Kidney (tissue), 14 donors: Measurements from ENCODE around the gene CCT7. TPM values are rescaled to one million over a fixed set of nuclear protein-coding genes. Genes with fewer than 3 reads are reported as not detected.
A peak's percentile ranks its signal among the peaks of the same experiment; 100 is the strongest.
"Not testable (repeated sequence)": the region's sequence is repeated elsewhere in the genome, so short reads cannot be mapped to it uniquely, and the experiment has no call there.

ENCODE experiments used
- DNase-seq, 5 donors: peaks; one replicate each; pipeline ENCODE4 v3.0.0-alpha.2; 2013 to 2020
- FAIRE-seq: peaks from 2 replicates; lab custom pipeline; 2012; peaks lifted over from hg19 to GRCh38; lab: Jason Lieb, UNC
- H3K27ac ChIP-seq, 2 donors: one replicate each; pipeline ENCODE4 v1.7.0; 2013; ENCODE audit warnings: low read depth in 2 of 2, low read length in 2 of 2, inconsistent platforms in 1 of 2
- H3K27me3 ChIP-seq: one replicate; pipeline ENCODE4 v1.7.1; 2013; ENCODE audit warnings: low read length, inconsistent platforms; ENCODE audit not compliant: control insufficient read depth, insufficient read depth
- H3K36me3 ChIP-seq, 3 donors: one replicate each; pipeline versions ENCODE4 v1.7.0 to v1.7.1; 2013; ENCODE audit warnings: low read length in 3 of 3, control low read depth in 1 of 3, inconsistent platforms in 1 of 3; ENCODE audit not compliant: insufficient read depth in 3 of 3, control insufficient read depth in 2 of 3
- H3K4me1 ChIP-seq, 3 donors: one replicate each; pipeline versions ENCODE4 v1.7.0 to v1.7.1; 2013; ENCODE audit warnings: low read length in 3 of 3, inconsistent platforms in 1 of 3, low read depth in 1 of 3; ENCODE audit not compliant: control insufficient read depth in 2 of 3, insufficient read depth in 2 of 3
- H3K4me3 ChIP-seq, 3 donors: one replicate each; pipeline versions ENCODE4 v1.7.0 to v1.8.1; 2013; ENCODE audit warnings: low read length in 3 of 3, control low read depth in 1 of 3, inconsistent platforms in 1 of 3
- H3K9ac ChIP-seq, 3 donors: one replicate each; pipeline versions ENCODE4 v1.7.0 to v1.7.1; 2013; ENCODE audit warnings: low read length in 3 of 3, control low read depth in 1 of 3, inconsistent platforms in 1 of 3
- H3K9me3 ChIP-seq, 3 donors: one replicate each; pipeline versions ENCODE4 v1.7.0 to v1.7.1; 2013; ENCODE audit warnings: low read length in 3 of 3, control low read depth in 1 of 3, inconsistent platforms in 1 of 3; ENCODE audit not compliant: control insufficient read depth in 2 of 3, insufficient read depth in 1 of 3
- intact Hi-C: fragments of 100-400 bp; cut with DNase I; formaldehyde crosslinking; loops from one replicate; pipeline ENCODE4 v1.11.1; 2022
- polyA plus RNA-seq: library from polyadenylated mRNA; stranded (reverse); fragments of 350-450 nt; fragmentation: Illumina TruSeq; extraction: RNeasy Lipid Tissue Mini Kit (QIAGEN cat#74804); gene quantifications from one replicate; pipeline ENCODE4 v1.2.3, GENCODE V29; 2014; ENCODE audit warnings: low read depth, low replicate concordance; ENCODE audit not compliant: insufficient read depth
- total RNA-seq: library from RNA; stranded (reverse); fragmentation: NEBNext Ultra II Directional; extraction: Animal tissue kit (Norgen Biotek cat#: 25700); gene quantifications from one replicate; pipeline ENCODE4 v1.2.1, GENCODE V29; 2021
- TF ChIP-seq, protein P1 (sequence below): IDR thresholded peaks from 3 replicates; pipeline ENCODE4 v1.5.1; 2012; ENCODE audit warnings: mild to moderate bottlenecking, moderate library complexity, borderline replicate concordance; ENCODE audit not compliant: insufficient read depth; ENCODE audit errors: extremely low read depth
- donor health status: control.
- donor health status: control.
- donor health status: control.
- donor health status: control.
- donor health status: control.
- donor health status: DM: yes; HTN: yes; CAD: no.
- donor health status: Normal renal cell carcinoma (clear cell type).

The CCT7 gene
- total and polyA plus RNA-seq, 2 donors from 2014 or later = 164 to 173 TPM

DNA sequence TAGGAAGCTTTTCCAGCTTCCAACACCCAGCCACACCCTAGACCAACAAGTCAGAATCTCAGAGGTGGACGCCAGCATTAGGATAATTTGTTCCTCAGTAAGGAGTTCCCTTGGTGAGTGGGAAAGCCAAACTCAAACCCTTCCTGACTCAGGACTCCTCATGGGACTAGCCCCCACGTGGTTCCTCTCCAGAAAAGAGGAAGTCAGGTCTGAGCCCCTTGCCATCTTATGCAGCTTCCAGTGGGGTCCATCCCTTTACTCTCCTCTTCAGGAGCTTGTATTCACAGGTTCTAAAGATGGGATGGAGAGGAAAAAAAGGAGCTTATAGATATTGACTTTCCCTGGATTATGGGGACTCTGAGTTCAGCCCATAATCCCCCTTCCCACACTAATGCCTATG is 46.6 kb upstream of the CCT7 start:
- DNase-seq (no peak), FAIRE-seq (no peak)
- no peaks in the 10 kb centered on the region for H3K27me3 ChIP-seq
- intact Hi-C loops = no loop called here
- H3K4me1 ChIP-seq = no peaks in the 10 kb centered on the region
- H3K4me3 ChIP-seq = no peak overlapping the region
- H3K9ac ChIP-seq = no peak overlapping the region
- no peaks in the 10 kb centered on the region for H3K9me3 ChIP-seq
- no peak overlapping the region for H3K27ac ChIP-seq
- H3K36me3 ChIP-seq = no peaks in the 10 kb centered on the region
- TF ChIP-seq, protein P1, sequence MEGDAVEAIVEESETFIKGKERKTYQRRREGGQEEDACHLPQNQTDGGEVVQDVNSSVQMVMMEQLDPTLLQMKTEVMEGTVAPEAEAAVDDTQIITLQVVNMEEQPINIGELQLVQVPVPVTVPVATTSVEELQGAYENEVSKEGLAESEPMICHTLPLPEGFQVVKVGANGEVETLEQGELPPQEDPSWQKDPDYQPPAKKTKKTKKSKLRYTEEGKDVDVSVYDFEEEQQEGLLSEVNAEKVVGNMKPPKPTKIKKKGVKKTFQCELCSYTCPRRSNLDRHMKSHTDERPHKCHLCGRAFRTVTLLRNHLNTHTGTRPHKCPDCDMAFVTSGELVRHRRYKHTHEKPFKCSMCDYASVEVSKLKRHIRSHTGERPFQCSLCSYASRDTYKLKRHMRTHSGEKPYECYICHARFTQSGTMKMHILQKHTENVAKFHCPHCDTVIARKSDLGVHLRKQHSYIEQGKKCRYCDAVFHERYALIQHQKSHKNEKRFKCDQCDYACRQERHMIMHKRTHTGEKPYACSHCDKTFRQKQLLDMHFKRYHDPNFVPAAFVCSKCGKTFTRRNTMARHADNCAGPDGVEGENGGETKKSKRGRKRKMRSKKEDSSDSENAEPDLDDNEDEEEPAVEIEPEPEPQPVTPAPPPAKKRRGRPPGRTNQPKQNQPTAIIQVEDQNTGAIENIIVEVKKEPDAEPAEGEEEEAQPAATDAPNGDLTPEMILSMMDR = no peak

- DNase-seq (no peak), FAIRE-seq (no peak)
- H3K9ac ChIP-seq = no peak overlapping the region
- no peak overlapping the region for H3K4me3 ChIP-seq
- intact Hi-C loops = no loop called here
- H3K9me3 ChIP-seq = no peaks in the 10 kb centered on the region
- no peaks in the 10 kb centered on the region for H3K4me1 ChIP-seq
- H3K27me3 ChIP-seq = peaks cover 11% of the 10 kb centered on the region
- no peak overlapping the region for H3K27ac ChIP-seq
- TF ChIP-seq, protein P1 = no peak
- H3K36me3 ChIP-seq = no peaks in the 10 kb centered on the region
Measured at GRCh38 chr2:73197579-73197978, 36.5 kb upstream of the CCT7 start.

GRCh38 chr2:73200281-73200680 is 33.8 kb upstream of the CCT7 start:
- H3K9ac ChIP-seq, FAIRE-seq, H3K4me1 ChIP-seq, H3K4me3 ChIP-seq, DNase-seq, H3K36me3 ChIP-seq, H3K9me3 ChIP-seq, intact Hi-C loops, H3K27ac ChIP-seq: not testable (repeated sequence)
- H3K27me3 ChIP-seq = peaks cover 21% of the 10 kb centered on the region

DNA sequence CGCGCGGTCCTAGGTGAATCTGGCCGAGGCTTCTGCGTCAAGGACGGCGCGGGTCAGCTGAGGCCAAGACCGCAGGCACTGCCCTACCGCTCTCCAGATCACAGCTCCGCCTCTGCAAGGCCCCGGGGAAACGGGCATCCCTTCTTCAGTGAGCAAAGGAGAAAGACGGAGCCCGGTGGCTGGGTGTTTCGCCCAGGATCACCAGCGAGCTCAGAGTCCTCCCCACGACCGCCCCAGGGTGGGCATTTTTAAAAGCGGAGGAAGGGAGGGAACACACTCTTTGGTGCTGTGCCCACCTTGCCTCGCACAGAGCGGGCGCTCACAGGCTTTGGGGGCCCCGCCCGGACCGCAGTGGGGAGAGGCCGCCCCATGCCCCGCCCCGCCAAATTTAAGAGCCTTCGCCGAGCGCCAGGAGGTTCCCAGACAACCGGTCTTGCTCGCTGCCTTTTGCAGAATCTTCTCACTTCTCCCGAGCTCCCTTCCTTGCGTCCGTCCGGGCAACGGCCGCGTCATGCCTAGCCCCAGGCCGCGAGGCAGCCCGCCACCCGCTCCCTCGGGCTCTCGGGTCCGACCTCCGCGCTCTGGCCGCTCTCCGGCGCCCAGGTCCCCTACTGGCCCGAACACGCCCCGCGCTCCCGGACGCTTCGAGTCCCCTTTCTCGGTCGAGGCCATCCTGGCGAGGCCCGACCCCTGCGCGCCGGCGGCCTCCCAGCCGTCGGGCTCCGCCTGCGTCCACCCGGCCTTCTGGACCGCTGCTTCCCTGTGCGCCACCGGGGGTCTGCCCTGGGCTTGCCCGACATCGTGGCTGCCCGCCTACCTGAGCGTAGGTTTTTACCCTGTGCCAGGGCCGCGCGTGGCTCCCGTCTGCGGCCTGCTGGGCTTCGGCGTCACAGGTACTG is 31.7 kb upstream of the CCT7 start, which contains the start of gene NOTO:
Gene NOTO (plus strand): TSS at position 419 of the 899 bp plus-strand sequence. CDS start 93 bp downstream, at position 512.
- TF ChIP-seq, protein P1 = no peak
- Histone ChIP-seq H3K9me3 (no peaks in the 10 kb centered on the region), H3K27me3 (peaks cover 21% of the 10 kb centered on the region), H3K27ac (no peak within 1 kb of the TSS), H3K4me1 (peaks cover 0 to 2% (median 0%) of the 10 kb centered on the region in 3 donors), H3K36me3 (no peaks in the 10 kb centered on the region), H3K4me3 (no peak within 1 kb of the TSS), H3K9ac (no peak within 1 kb of the TSS)
- intact Hi-C loops = no loop called here
- peak in 3 of 5 donors; percentile 24 to 32 (median 24) for DNase-seq
- no peak for FAIRE-seq
